ENCODE results near the gene RGS14. TPM values are rescaled to one million over a fixed set of nuclear protein-coding genes. Genes with fewer than 3 reads are reported as not detected.
"Not testable (repeated sequence)": the region's sequence is repeated elsewhere in the genome, so short reads cannot be mapped to it uniquely, and the experiment has no call there.

Gene RGS14
- total RNA-seq, 1 donor, result 3.5 TPM

DNA sequence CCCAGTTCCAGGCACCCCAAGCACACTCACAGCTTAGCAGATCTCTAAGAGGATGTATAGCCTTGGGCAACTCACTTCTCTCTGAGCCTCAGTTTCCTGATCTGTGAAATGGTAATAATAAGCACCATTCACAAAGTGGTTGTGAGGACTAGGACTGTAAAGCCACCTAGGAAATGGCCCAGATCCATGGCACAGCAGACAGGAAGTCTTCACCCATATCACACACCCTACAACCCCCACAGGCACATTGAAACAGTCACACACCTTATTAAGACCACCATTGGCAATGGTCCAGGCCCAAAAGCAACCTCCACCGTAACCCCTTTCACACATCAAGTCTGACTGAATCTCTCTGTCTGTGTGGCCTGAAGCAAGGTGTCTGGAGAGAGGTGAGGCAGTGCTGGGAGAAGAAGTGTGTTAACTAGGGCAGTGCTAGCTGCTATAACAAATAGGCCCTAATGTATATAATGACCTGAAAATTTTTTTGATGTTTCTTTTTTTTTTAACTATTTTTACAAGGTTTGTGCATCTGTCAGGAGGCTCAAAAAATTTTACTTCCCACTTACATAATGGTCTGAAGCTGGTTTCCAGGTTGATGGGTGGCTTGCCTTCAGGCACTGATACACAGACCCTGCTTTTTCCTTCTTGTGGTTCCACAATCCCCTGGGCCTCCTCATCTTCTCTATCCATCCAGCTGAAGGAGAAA, 2.4 kb upstream of the RGS14 start:
- no peak overlapping the region for H3K4me3 ChIP-seq (ENCODE audit: low read depth, low read length)
- TF ChIP-seq, protein P1, sequence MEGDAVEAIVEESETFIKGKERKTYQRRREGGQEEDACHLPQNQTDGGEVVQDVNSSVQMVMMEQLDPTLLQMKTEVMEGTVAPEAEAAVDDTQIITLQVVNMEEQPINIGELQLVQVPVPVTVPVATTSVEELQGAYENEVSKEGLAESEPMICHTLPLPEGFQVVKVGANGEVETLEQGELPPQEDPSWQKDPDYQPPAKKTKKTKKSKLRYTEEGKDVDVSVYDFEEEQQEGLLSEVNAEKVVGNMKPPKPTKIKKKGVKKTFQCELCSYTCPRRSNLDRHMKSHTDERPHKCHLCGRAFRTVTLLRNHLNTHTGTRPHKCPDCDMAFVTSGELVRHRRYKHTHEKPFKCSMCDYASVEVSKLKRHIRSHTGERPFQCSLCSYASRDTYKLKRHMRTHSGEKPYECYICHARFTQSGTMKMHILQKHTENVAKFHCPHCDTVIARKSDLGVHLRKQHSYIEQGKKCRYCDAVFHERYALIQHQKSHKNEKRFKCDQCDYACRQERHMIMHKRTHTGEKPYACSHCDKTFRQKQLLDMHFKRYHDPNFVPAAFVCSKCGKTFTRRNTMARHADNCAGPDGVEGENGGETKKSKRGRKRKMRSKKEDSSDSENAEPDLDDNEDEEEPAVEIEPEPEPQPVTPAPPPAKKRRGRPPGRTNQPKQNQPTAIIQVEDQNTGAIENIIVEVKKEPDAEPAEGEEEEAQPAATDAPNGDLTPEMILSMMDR (IDR thresholded peaks at IDR 0.05; ENCODE audit: insufficient read depth, low read depth, low read length), result no peak
- no peak for DNase-seq (ENCODE audit: low read depth)

DNA sequence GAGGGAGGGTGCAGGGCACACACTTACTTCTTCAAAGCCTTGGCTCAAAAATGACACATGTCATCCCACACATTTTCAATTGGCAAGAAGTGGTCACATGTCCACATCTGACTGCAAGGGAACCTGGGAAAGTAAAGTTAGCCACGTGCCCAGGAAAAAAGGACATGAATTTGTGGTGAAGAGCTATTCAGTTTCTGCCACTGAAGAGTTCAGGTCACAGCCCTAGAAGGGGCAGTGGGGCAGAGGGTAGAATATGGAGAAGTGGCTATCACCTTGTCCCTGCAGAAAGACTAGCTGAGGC, 1.9 kb upstream of the RGS14 start:
- TF ChIP-seq, protein P1 (IDR thresholded peaks at IDR 0.05; ENCODE audit: insufficient read depth, low read depth, low read length), result no peak
- H3K4me3 ChIP-seq (ENCODE audit: low read depth, low read length), result no peak overlapping the region
- DNase-seq (ENCODE audit: low read depth), result no peak

DNA sequence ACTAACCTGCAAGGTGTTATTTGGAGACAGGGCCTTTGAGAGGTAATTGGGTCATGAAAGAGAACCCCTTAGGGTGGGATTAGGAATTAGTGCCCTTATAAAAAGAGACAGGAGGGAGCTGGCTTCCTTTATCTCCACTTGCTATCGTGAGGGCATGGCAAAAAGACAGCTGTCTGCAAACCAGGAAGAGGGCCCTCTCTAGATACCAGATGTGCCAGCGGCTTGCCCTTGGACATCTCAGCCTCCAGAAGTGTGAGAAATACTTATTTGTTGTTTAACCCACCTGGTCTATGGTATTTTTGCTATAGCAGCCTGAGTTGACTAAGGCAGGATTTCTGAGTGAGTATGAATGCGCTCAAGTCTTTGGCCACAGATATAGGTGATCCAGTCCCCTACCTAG, 978 bp upstream of the RGS14 start:
- TF ChIP-seq, protein P1 (IDR thresholded peaks at IDR 0.05; ENCODE audit: insufficient read depth, low read depth, low read length), result no peak
- DNase-seq (ENCODE audit: low read depth), result no peak
- H3K4me3 ChIP-seq (ENCODE audit: low read depth, low read length), result no peak overlapping the region

DNA sequence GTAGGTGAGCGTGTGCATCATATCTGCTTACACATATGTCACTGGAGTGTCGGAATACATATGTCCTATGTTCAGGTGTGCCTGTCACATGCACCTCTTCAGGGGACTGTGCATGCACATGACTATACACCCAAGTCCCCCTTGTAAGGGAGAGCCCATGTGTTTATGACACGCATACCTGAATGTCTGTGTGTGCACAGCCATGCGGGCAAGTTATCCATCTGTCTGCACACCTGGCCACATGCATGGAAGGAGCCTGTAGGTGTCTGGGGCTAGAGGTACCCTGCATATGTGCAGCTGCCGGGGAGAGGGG, 622 bp upstream of the RGS14 start:
- TF ChIP-seq, protein P1 (IDR thresholded peaks at IDR 0.05; ENCODE audit: insufficient read depth, low read depth, low read length), result no peak
- H3K4me3 ChIP-seq (ENCODE audit: low read depth, low read length), result no peak overlapping the region
- DNase-seq (ENCODE audit: low read depth), result no peak

DNA sequence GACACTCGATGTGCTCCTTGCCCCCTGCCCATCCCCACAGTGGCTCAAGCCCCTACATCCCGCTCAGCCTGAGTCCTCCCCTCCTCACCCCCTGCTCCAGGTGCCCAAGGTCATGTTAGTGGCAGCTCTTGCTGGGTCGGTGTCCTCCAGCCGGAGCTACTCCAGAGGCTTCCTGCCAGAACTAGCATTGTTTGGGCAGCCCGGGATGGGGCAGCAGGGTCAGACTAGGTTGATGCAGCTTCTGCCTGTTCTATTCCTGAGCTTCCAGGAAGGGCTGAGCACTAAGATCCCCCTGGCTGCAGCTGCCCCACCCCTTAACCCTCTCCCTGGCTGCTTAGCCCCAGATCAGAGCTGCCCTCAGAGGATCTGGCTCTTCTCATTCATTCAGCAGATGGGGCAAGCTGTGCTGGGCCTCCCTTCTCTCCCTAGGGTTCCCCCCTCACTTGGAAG, 671 bp downstream of the RGS14 start:
- no peak overlapping the region for H3K4me3 ChIP-seq (ENCODE audit: low read depth, low read length)
- TF ChIP-seq, protein P1 (IDR thresholded peaks at IDR 0.05; ENCODE audit: insufficient read depth, low read depth, low read length), result no peak
- DNase-seq (ENCODE audit: low read depth), result no peak

DNA sequence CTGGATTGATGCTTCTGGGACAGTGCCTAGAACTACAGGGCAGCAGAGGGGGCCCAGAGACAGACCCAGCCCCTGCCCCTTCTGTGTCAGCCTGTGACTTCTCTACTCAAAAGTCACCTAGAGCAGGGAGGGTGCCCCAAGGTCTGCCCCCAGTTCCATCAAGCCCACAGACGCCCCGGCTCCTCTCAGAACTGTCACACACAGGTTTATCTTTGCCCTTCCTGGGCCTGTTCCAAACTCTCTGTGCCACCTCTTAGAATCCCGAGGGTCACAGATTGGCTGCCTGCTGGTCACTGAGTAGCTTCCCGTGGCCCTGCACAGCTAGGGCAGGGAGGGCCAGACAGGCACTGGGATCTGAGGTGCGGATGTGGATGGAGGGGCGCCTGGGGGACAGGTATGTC, 1.7 kb downstream of the RGS14 start:
- TF ChIP-seq, protein P1 (IDR thresholded peaks at IDR 0.05; ENCODE audit: insufficient read depth, low read depth, low read length), result no peak
- no peak for DNase-seq (ENCODE audit: low read depth)
- no peak overlapping the region for H3K4me3 ChIP-seq (ENCODE audit: low read depth, low read length)

DNA sequence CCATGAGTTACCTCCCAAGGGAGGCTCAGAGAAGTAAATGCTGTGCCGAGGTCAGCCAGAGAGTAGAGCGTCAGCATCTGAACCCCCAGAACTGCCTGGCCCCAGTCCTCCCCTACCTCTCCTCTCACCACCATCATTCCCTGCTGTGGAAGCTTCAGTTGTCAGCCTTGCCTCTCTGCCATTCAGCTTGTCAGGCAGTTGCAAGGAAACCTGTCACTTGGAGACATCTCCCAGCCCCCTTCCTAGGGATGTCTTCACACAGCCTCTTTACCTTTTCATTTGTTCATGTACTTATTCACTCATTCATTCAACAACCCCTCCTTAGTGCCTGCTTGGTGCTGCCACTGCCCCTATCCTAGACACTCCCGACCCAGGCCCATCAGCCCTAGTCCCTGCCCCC, 2.1 kb downstream of the RGS14 start:
- H3K4me3 ChIP-seq (ENCODE audit: low read depth, low read length), result no peak overlapping the region
- TF ChIP-seq, protein P1 (IDR thresholded peaks at IDR 0.05; ENCODE audit: insufficient read depth, low read depth, low read length), result no peak
- DNase-seq (ENCODE audit: low read depth), result no peak

DNA sequence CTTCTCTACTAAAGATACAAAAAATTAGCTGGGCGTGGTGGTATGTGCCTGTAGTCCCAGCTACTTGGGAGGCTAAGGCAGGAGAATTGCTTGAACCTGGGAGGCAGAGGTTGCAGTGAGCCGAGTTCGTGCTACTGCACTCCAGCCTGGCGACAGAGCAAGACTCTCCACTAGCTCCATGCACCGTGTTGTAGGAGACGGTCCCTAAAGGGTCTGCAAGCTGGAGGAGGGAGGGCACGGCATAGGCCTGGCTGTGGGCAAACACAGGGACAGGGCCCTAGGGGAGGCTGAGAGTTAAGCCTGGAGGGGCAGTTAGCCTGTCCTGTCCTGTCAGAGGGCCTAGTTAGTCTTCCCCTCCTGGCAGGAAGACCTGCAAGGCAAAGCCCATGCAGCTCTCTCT, 3.0 kb downstream of the RGS14 start:
- not testable (repeated sequence) for H3K4me3 ChIP-seq (ENCODE audit: low read depth, low read length); DNase-seq (ENCODE audit: low read depth)
